HS-5 (cell line): ENCODE measurements around the gene ZNF653.
"Not testable (repeated sequence)": the region's sequence is repeated elsewhere in the genome, so short reads cannot be mapped to it uniquely, and the experiment has no call there.

Experiments used
- DNase-seq: peaks from one replicate; pipeline ENCODE4 v3.0.0-alpha.2; 2012; ENCODE audit warnings: low read depth

ZNF653 gene

DNA sequence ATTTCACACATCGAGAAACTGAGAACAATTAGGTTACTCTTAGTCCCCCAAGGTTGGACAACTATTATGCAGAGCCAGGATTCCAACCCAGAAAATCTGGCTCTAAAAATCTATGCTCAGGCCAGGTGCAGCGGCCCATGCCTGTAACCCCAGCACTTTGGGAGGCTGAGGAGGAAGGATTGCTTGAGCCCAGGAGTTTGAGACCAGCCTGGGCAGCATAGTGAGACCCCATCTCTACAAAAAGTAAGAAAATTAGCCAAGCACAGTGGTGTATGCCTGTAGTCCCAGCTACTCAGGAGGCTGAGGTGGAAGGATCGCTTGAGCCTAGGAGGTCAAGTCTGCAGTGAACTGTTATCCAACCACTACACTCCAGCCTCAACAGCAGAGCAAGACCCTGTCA is 72.1 kb downstream of the ZNF653 start:
- DNase-seq = not testable (repeated sequence)
